Gastrocnemius medialis (tissue), 4 donors: ENCODE measurements around the gene VWA8.

Source experiments
- POLR2A ChIP-seq, 2 donors: fragments of 450-650 bp; IDR thresholded peaks; one replicate each; pipeline ENCODE4 v1.6.1; 2017; ENCODE audit warnings: antibody characterized with exemption in 2 of 2, mild to moderate bottlenecking in 2 of 2, moderate library complexity in 2 of 2
- TF ChIP-seq, protein P1 (sequence below), 5 experiments: fragments of 450-650 bp in 3 of 5; fragments of 200-600 bp in 2 of 5; sonication (generic) in 2 of 5; IDR thresholded peaks in 4 of 5; conservative IDR thresholded peaks in 1 of 5; 1 replicate in 4 of 5; 2 replicates in 1 of 5; pipeline ENCODE4 v1.5.1; 2016 to 2019; ENCODE audit warnings: antibody characterized with exemption in 5 of 5, mild to moderate bottlenecking in 3 of 5, moderate library complexity in 3 of 5

DNA sequence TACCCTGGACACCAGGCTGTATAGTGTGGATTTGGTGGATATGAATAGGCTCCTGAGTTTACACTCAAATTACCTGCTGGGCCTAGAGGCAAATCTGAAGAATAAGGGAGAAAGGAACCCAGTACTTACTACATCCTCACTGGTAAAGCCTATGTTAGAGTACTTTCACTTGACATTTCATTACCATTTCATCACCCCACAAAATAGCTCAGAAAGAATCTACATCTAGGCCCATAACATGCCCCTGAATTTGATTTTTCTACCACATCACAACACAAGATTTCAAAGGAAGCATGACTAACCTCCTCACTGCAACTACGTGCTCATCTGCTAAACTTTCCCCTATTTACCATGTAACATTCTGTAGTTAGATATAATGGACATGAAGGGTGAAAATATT is 43.3 kb downstream of the VWA8 start:
- TF ChIP-seq POLR2A (IDR thresholded peaks at IDR 0.05), result no peak
- TF ChIP-seq, protein P1, sequence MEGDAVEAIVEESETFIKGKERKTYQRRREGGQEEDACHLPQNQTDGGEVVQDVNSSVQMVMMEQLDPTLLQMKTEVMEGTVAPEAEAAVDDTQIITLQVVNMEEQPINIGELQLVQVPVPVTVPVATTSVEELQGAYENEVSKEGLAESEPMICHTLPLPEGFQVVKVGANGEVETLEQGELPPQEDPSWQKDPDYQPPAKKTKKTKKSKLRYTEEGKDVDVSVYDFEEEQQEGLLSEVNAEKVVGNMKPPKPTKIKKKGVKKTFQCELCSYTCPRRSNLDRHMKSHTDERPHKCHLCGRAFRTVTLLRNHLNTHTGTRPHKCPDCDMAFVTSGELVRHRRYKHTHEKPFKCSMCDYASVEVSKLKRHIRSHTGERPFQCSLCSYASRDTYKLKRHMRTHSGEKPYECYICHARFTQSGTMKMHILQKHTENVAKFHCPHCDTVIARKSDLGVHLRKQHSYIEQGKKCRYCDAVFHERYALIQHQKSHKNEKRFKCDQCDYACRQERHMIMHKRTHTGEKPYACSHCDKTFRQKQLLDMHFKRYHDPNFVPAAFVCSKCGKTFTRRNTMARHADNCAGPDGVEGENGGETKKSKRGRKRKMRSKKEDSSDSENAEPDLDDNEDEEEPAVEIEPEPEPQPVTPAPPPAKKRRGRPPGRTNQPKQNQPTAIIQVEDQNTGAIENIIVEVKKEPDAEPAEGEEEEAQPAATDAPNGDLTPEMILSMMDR (IDR thresholded peaks at IDR 0.05 in 4 of 5, conservative IDR thresholded peaks at IDR 0.05 in 1 of 5), result no peak
